ENCODE measurements around the gene CHD9. TPM values are rescaled to one million over a fixed set of nuclear protein-coding genes. Genes with fewer than 3 reads are reported as not detected.

CHD9 gene
- total RNA-seq, 1 experiment from 2014 or later: 25.4 TPM

GRCh38 chr16:53067675-53068074, 12.9 kb downstream of the CHD9 start:
- no TSS peak for BruUV-seq (replicated peaks)
- intact Hi-C loops (cut with micrococcal nuclease; ENCODE audit: unreplicated experiment) (no loop called here), in situ Hi-C loops (cut with HindIII; ENCODE audit: low pct_unique_long_range_greater_than_20kb, low sequenced_read_pairs) (no loop called here)
- Histone ChIP-seq H3K36me3 (ENCODE audit: control insufficient read depth, insufficient read depth, low read length) (no peaks in the 10 kb centered on the region), H3K27ac (ENCODE audit: low read length) (no peak overlapping the region), H3K4me3 (ENCODE audit: low read depth in 2 of 2, low read length in 2 of 2) (no peak overlapping the region), H3K4me1 (ENCODE audit: control insufficient read depth, insufficient read depth, low read length) (no peaks in the 10 kb centered on the region), H3K27me3 (ENCODE audit: control insufficient read depth, insufficient read depth, low read length) (no peaks in the 10 kb centered on the region), H3K9me3 (ENCODE audit: control insufficient read depth, insufficient read depth, low read depth, low read length) (no peaks in the 10 kb centered on the region)
- DNase-seq (ENCODE audit: low read depth, low spot score) (no peak), ATAC-seq (no peak)
- TF ChIP-seq POLR2AphosphoS5 (IDR thresholded peaks at IDR 0.05; ENCODE audit: low read depth, low read length): no peak
- no peak for TF ChIP-seq TCF7L2 (IDR thresholded peaks at IDR 0.05; ENCODE audit: low read depth, low read length)
- no peak for TF ChIP-seq SIN3A (IDR thresholded peaks at IDR 0.05; ENCODE audit: borderline replicate concordance, insufficient read depth, low read depth, low read length)
- TF ChIP-seq, protein P1, sequence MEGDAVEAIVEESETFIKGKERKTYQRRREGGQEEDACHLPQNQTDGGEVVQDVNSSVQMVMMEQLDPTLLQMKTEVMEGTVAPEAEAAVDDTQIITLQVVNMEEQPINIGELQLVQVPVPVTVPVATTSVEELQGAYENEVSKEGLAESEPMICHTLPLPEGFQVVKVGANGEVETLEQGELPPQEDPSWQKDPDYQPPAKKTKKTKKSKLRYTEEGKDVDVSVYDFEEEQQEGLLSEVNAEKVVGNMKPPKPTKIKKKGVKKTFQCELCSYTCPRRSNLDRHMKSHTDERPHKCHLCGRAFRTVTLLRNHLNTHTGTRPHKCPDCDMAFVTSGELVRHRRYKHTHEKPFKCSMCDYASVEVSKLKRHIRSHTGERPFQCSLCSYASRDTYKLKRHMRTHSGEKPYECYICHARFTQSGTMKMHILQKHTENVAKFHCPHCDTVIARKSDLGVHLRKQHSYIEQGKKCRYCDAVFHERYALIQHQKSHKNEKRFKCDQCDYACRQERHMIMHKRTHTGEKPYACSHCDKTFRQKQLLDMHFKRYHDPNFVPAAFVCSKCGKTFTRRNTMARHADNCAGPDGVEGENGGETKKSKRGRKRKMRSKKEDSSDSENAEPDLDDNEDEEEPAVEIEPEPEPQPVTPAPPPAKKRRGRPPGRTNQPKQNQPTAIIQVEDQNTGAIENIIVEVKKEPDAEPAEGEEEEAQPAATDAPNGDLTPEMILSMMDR (IDR thresholded peaks at IDR 0.05): no peak
- TF ChIP-seq REST (IDR thresholded peaks at IDR 0.05; ENCODE audit: insufficient read depth in 1 of 2, low read depth in 2 of 2, low read length in 1 of 2): no peak
- CTCF ChIA-PET: no interaction called here
- POLR2A ChIA-PET: no interaction called here

GRCh38 chr16:53068423-53068833, 13.6 kb downstream of the CHD9 start:
- no peaks in the 10 kb centered on the region for H3K4me1 ChIP-seq (ENCODE audit: control insufficient read depth, insufficient read depth, low read length)
- DNase-seq (ENCODE audit: low read depth, low spot score) (no peak), ATAC-seq (no peak)
- in situ Hi-C loops (cut with HindIII; ENCODE audit: low pct_unique_long_range_greater_than_20kb, low sequenced_read_pairs): no loop called here
- H3K4me3 ChIP-seq (ENCODE audit: low read depth in 2 of 2, low read length in 2 of 2): no peak overlapping the region
- CTCF ChIA-PET: no interaction called here
- H3K27ac ChIP-seq (ENCODE audit: low read length): no peak overlapping the region
- 0 out of 2 replicates have a peak, but pooled peaks cover 3% of the 10 kb centered on the region for H3K9me3 ChIP-seq (ENCODE audit: control insufficient read depth, insufficient read depth, low read depth, low read length)
- intact Hi-C loops (cut with micrococcal nuclease; ENCODE audit: unreplicated experiment): no loop called here
- TF ChIP-seq REST (IDR thresholded peaks at IDR 0.05; ENCODE audit: insufficient read depth in 1 of 2, low read depth in 2 of 2, low read length in 1 of 2) (no peak), SIN3A (IDR thresholded peaks at IDR 0.05; ENCODE audit: borderline replicate concordance, insufficient read depth, low read depth, low read length) (no peak), TCF7L2 (IDR thresholded peaks at IDR 0.05; ENCODE audit: low read depth, low read length) (no peak)
- H3K27me3 ChIP-seq (ENCODE audit: control insufficient read depth, insufficient read depth, low read length): no peaks in the 10 kb centered on the region
- no TSS peak for BruUV-seq (replicated peaks)
- no peaks in the 10 kb centered on the region for H3K36me3 ChIP-seq (ENCODE audit: control insufficient read depth, insufficient read depth, low read length)
- POLR2A ChIA-PET: no interaction called here
